NCI-H2171 treated with DMSO at 0.1 percent for 48 hours (cell line): ENCODE data around the gene IGSF21.

Experiments used
- DNase-seq: peaks from one replicate; lab custom pipeline; 2025; lab: John Stamatoyannopoulos, UW

Gene IGSF21

GRCh38 chr1:18297896-18298648 lies 190.5 kb downstream of the IGSF21 start:
- DNase-seq = no peak

GRCh38 chr1:18299441-18300338 lies 192.1 kb downstream of the IGSF21 start:
- DNase-seq = peak; percentile 35

GRCh38 chr1:18300376-18300775 lies 192.8 kb downstream of the IGSF21 start:
- DNase-seq = no peak

- peak; percentile 51 for DNase-seq
These were observed 195.3 kb downstream of the IGSF21 start for GRCh38 chr1:18302788-18303413.

GRCh38 chr1:18304151-18304869 lies 196.7 kb downstream of the IGSF21 start:
- DNase-seq = no peak

- no peak for DNase-seq
These were observed 197.7 kb downstream of the IGSF21 start for GRCh38 chr1:18305182-18305795.

GRCh38 chr1:18307329-18307898 lies 199.8 kb downstream of the IGSF21 start:
- DNase-seq = no peak

- DNase-seq = no peak
These were observed 202.1 kb downstream of the IGSF21 start for GRCh38 chr1:18309552-18310155.

GRCh38 chr1:18312961-18313360 lies 205.4 kb downstream of the IGSF21 start:
- DNase-seq = no peak

GRCh38 chr1:18313523-18313922 lies 205.9 kb downstream of the IGSF21 start:
- no peak for DNase-seq

GRCh38 chr1:18314399-18314798 lies 206.8 kb downstream of the IGSF21 start:
- no peak for DNase-seq

- no peak for DNase-seq
These were observed 207.9 kb downstream of the IGSF21 start for GRCh38 chr1:18315449-18315848.

GRCh38 chr1:18316764-18317163 lies 209.2 kb downstream of the IGSF21 start:
- DNase-seq = no peak

GRCh38 chr1:18319099-18319498 lies 211.5 kb downstream of the IGSF21 start:
- no peak for DNase-seq

- DNase-seq = no peak
These were observed 212.5 kb downstream of the IGSF21 start for GRCh38 chr1:18320051-18320450.

- no peak for DNase-seq
These were observed 214.9 kb downstream of the IGSF21 start for GRCh38 chr1:18322368-18323032.

GRCh38 chr1:18323259-18323658 lies 215.7 kb downstream of the IGSF21 start:
- DNase-seq = no peak

- no peak for DNase-seq
These were observed 216.6 kb downstream of the IGSF21 start for GRCh38 chr1:18324246-18324645.

- no peak for DNase-seq
These were observed 217.5 kb downstream of the IGSF21 start for GRCh38 chr1:18325136-18325535.

- peak; percentile 25 for DNase-seq
These were observed 218.8 kb downstream of the IGSF21 start for GRCh38 chr1:18326211-18326897.
